Neural cell (in vitro differentiated cells): ENCODE results near the gene AGMAT.

Source experiments
- CTCF ChIP-seq: fragments of 450-650 bp; IDR thresholded peaks from 2 replicates; pipeline ENCODE4 v1.5.1; 2014; ENCODE audit warnings: antibody characterized with exemption, mild to moderate bottlenecking, moderate library complexity; ENCODE audit not compliant: poor library complexity, severe bottlenecking
- EZH2 ChIP-seq: fragments of 200-600, 300-800 bp; shearing (Covaris generic), sonication (generic); IDR thresholded peaks from 2 replicates; pipeline ENCODE4 v1.6.1; 2014; ENCODE audit warnings: antibody characterized with exemption, low read length, borderline replicate concordance, mild to moderate bottlenecking; ENCODE audit not compliant: insufficient read depth, poor library complexity, severe bottlenecking
- RAD21 ChIP-seq: fragments of 450-650 bp; conservative IDR thresholded peaks from 2 replicates; pipeline ENCODE4 v1.6.1; 2014; ENCODE audit warnings: antibody characterized with exemption, mild to moderate bottlenecking, moderate library complexity
- REST ChIP-seq: IDR thresholded peaks from 2 replicates; pipeline ENCODE4 v1.6.1; 2012; ENCODE audit warnings: borderline replicate concordance
- SMC3 ChIP-seq: fragments of 450-650 bp; conservative IDR thresholded peaks from 2 replicates; pipeline ENCODE4 v1.6.1; 2014; ENCODE audit warnings: antibody characterized with exemption, mild to moderate bottlenecking, moderate library complexity; ENCODE audit not compliant: poor library complexity
- TAF1 ChIP-seq: IDR thresholded peaks from 2 replicates; pipeline ENCODE4 v1.6.1; 2012; ENCODE audit warnings: low read depth

GRCh38 chr1:15542388-15543250 lies 42.2 kb downstream of the AGMAT start:
- TF ChIP-seq EZH2 (no peak), CTCF (no peak), RAD21 (no peak), SMC3 (no peak), TAF1 (no peak), REST (no peak)
